H9 (cell line): ENCODE data around the gene BDP1. TPM values are rescaled to one million over a fixed set of nuclear protein-coding genes. Genes with fewer than 3 reads are reported as not detected.

Experiments
- DNase-seq: peaks from one replicate; pipeline ENCODE4 v3.0.0-alpha.2; 2017
- H2AFZ ChIP-seq: one replicate; pipeline ENCODE4 v1.6.1; 2013; ENCODE audit warnings: mild to moderate bottlenecking, low read length, control low read depth, moderate library complexity
- H2AK5ac ChIP-seq: 2 replicates; pipeline ENCODE4 v1.6.1; 2013; ENCODE audit warnings: low read length, control low read depth, mixed read lengths; ENCODE audit not compliant: insufficient read length
- H2BK120ac ChIP-seq: one replicate; pipeline ENCODE4 v1.6.1; 2013; ENCODE audit warnings: low read depth, mild to moderate bottlenecking, low read length, control low read depth, inconsistent platforms; ENCODE audit not compliant: poor library complexity, severe bottlenecking
- H2BK12ac ChIP-seq: 2 replicates; pipeline ENCODE4 v1.6.1; 2013; ENCODE audit warnings: low read length, control low read depth, mixed read lengths, low read depth; ENCODE audit not compliant: insufficient read length
- H2BK15ac ChIP-seq: 2 replicates; pipeline ENCODE4 v1.6.1; 2013; ENCODE audit warnings: low read depth, low read length, control low read depth
- H2BK20ac ChIP-seq: one replicate; pipeline ENCODE4 v1.6.1; 2013; ENCODE audit warnings: low read depth, mild to moderate bottlenecking, low read length, control low read depth, inconsistent platforms; ENCODE audit not compliant: poor library complexity, severe bottlenecking
- H2BK5ac ChIP-seq: 2 replicates; pipeline ENCODE4 v1.6.1; 2013; ENCODE audit warnings: low read length, control low read depth, mixed read lengths; ENCODE audit not compliant: insufficient read length
- H3K14ac ChIP-seq: 2 replicates; pipeline ENCODE4 v1.6.1; 2013; ENCODE audit warnings: low read length, control low read depth; ENCODE audit not compliant: insufficient read depth
- H3K18ac ChIP-seq: 2 replicates; pipeline ENCODE4 v1.6.1; 2013; ENCODE audit warnings: low read depth, mild to moderate bottlenecking, mixed read lengths, low read length, control low read depth; ENCODE audit not compliant: insufficient read length
- H3K23ac ChIP-seq: 2 replicates; pipeline ENCODE4 v1.6.1; 2013; ENCODE audit warnings: low read length, control low read depth, mixed read lengths, low read depth; ENCODE audit not compliant: insufficient read length
- H3K23me2 ChIP-seq: 2 replicates; pipeline ENCODE4 v1.6.1; 2013; ENCODE audit warnings: low read depth, mild to moderate bottlenecking, mixed read lengths, low read length, control low read depth; ENCODE audit not compliant: insufficient read length, poor library complexity, severe bottlenecking
- H3K27ac ChIP-seq: 2 replicates; pipeline ENCODE4 v1.5.1; 2013; ENCODE audit warnings: low read length, control low read depth, mixed read lengths, low read depth; ENCODE audit not compliant: insufficient read length
- H3K27me3 ChIP-seq: 2 replicates; pipeline ENCODE4 v1.6.1; 2013; ENCODE audit warnings: low read length, control low read depth, inconsistent platforms; ENCODE audit not compliant: insufficient read depth
- H3K4ac ChIP-seq: 2 replicates; pipeline ENCODE4 v1.6.1; 2013; ENCODE audit warnings: low read depth, mild to moderate bottlenecking, control low read depth, inconsistent platforms, low read length, moderate library complexity
- H3K4me1 ChIP-seq: 2 replicates; pipeline ENCODE4 v1.6.1; 2013; ENCODE audit warnings: low read length, control low read depth, inconsistent platforms; ENCODE audit not compliant: insufficient read depth
- H3K4me2 ChIP-seq: 2 replicates; pipeline ENCODE4 v1.6.1; 2013; ENCODE audit warnings: low read length, control low read depth, mixed read lengths; ENCODE audit not compliant: insufficient read length, insufficient read depth
- H3K56ac ChIP-seq: 2 replicates; pipeline ENCODE4 v1.6.1; 2013; ENCODE audit warnings: low read depth, mild to moderate bottlenecking, mixed read lengths, low read length, control low read depth; ENCODE audit not compliant: insufficient read length
- H3K79me1 ChIP-seq: 2 replicates; pipeline ENCODE4 v1.6.1; 2013; ENCODE audit warnings: low read depth, mild to moderate bottlenecking, moderate library complexity, low read length, control low read depth, inconsistent platforms; ENCODE audit not compliant: insufficient read depth, poor library complexity, severe bottlenecking
- H3K79me2 ChIP-seq: 2 replicates; pipeline ENCODE4 v1.6.1; 2013; ENCODE audit warnings: low read length, control low read depth, inconsistent platforms; ENCODE audit not compliant: insufficient read depth
- H3K9ac ChIP-seq: 2 replicates; pipeline ENCODE4 v1.6.1; 2013; ENCODE audit warnings: low read length, control low read depth, mixed read lengths; ENCODE audit not compliant: insufficient read length; ENCODE audit errors: extremely low read depth
- H3K9me3 ChIP-seq: one replicate; pipeline ENCODE4 v1.6.1; 2013; ENCODE audit warnings: low read depth, low read length, inconsistent platforms; ENCODE audit not compliant: control insufficient read depth
- H3T11ph ChIP-seq: one replicate; pipeline ENCODE4 v1.6.1; 2013; ENCODE audit warnings: mild to moderate bottlenecking, low read length, control low read depth, inconsistent platforms
- H4K20me1 ChIP-seq: one replicate; pipeline ENCODE4 v1.6.1; 2013; ENCODE audit not compliant: control insufficient read depth, insufficient read length, insufficient read depth
- H4K5ac ChIP-seq: 2 replicates; pipeline ENCODE4 v1.6.1; 2013; ENCODE audit warnings: low read depth, mild to moderate bottlenecking, mixed read lengths, low read length, control low read depth; ENCODE audit not compliant: insufficient read length
- H4K8ac ChIP-seq: replicated peaks from 2 replicates; pipeline ENCODE4 v1.6.1; 2013; ENCODE audit warnings: low read length, control low read depth, mixed read lengths, low read depth; ENCODE audit not compliant: insufficient read length
- H4K91ac ChIP-seq: 2 replicates; pipeline ENCODE4 v1.6.1; 2013; ENCODE audit warnings: low read depth, mild to moderate bottlenecking, moderate library complexity, mixed read lengths, low read length, control low read depth; ENCODE audit not compliant: insufficient read length
- H3K27ac Mint-ChIP-seq, 3 experiments: 2 replicates in 2 of 3; 3 replicates in 1 of 3; pipeline ENCODE4 v1.8.0; 2020 to 2021; ENCODE audit warnings: mixed read lengths in 3 of 3, mild to moderate bottlenecking in 1 of 3, moderate library complexity in 1 of 3
- H3K27me3 Mint-ChIP-seq: 2 replicates; pipeline ENCODE4 v1.8.0; 2021; ENCODE audit warnings: low read depth, mild to moderate bottlenecking, moderate library complexity, mixed read lengths
- H3K36me3 Mint-ChIP-seq, 3 experiments: 2 replicates in 2 of 3; 3 replicates in 1 of 3; pipeline ENCODE4 v1.8.0; 2020 to 2021; ENCODE audit warnings: low read depth in 3 of 3, mixed read lengths in 3 of 3; ENCODE audit not compliant: insufficient read depth in 1 of 3
- H3K4me1 Mint-ChIP-seq, 2 experiments: 2 replicates each; pipeline ENCODE4 v1.8.0; 2020; ENCODE audit warnings: mixed read lengths in 2 of 2
- H3K4me3 Mint-ChIP-seq, 2 experiments: 2 replicates in 1 of 2; 3 replicates in 1 of 2; pipeline ENCODE4 v1.8.0; 2020 to 2021; ENCODE audit warnings: mild to moderate bottlenecking in 2 of 2, mixed read lengths in 2 of 2, moderate library complexity in 1 of 2
- H3K9me3 Mint-ChIP-seq, 2 experiments: 2 replicates in 1 of 2; 3 replicates in 1 of 2; pipeline ENCODE4 v1.8.0; 2020; ENCODE audit warnings: mild to moderate bottlenecking in 2 of 2, mixed read lengths in 2 of 2, moderate library complexity in 1 of 2
- CTCF ChIP-seq: fragments of 200-600 bp; sonication (generic); conservative IDR thresholded peaks from 3 replicates; pipeline ENCODE4 v1.8.0; 2021; ENCODE audit warnings: antibody characterized with exemption, mild to moderate bottlenecking
- WGBS: extraction: QIAGEN DNeasy Blood & Tissue Kit; methylation state at CpG from one replicate; pipeline ENCODE4 v1.1.7; 2013; ENCODE audit warnings: missing lambda C conversion rate, low lambda C conversion rate, mixed read lengths; ENCODE audit not compliant: insufficient read length; ENCODE audit errors: extremely low coverage; 5-methylcytosine and 5-hydroxymethylcytosine counted together
- total RNA-seq: library from RNA; stranded (reverse); gene quantifications from 2 replicates; pipeline ENCODE4 v1.2.1, GENCODE V29; 2021

BDP1 gene
- total RNA-seq, 1 experiment from 2014 or later, result 31.5 TPM

- no peak overlapping the region for H3K4me2 ChIP-seq
- no peak for DNase-seq
- H3K23me2 ChIP-seq, result no peaks in the 10 kb centered on the region
- H3K36me3 Mint-ChIP-seq, result peaks cover 29 to 51% (median 37%) of the 10 kb centered on the region in 3 experiments
- no CpG with 5 or more reads among the region's 3 CpGs for WGBS
- H3K18ac ChIP-seq, result no peak overlapping the region
- TF ChIP-seq CTCF, result no peak
- no peak overlapping the region for H3K4ac ChIP-seq
- H3K14ac ChIP-seq, result no peak overlapping the region
- no peaks in the 10 kb centered on the region for H3K27me3 ChIP-seq
- H2BK12ac ChIP-seq, result no peak overlapping the region
- no peak overlapping the region for H2BK120ac ChIP-seq
- H2BK5ac ChIP-seq, result no peak overlapping the region
- no peak overlapping the region for H3K56ac ChIP-seq
- H2AFZ ChIP-seq, result no peak overlapping the region
- no peaks in the 10 kb centered on the region for H3K9me3 Mint-ChIP-seq
- H2BK15ac ChIP-seq, result no peak overlapping the region
- no peak overlapping the region for H3K4me3 Mint-ChIP-seq
- no peaks in the 10 kb centered on the region for H3K4me1 ChIP-seq
- no peaks in the 10 kb centered on the region for H4K20me1 ChIP-seq
- no peak overlapping the region for H3K9ac ChIP-seq
- H3K27me3 Mint-ChIP-seq, result no peaks in the 10 kb centered on the region
- H3K27ac ChIP-seq, result no peak overlapping the region
- H3K27ac Mint-ChIP-seq, result no peak overlapping the region
- H3K79me2 ChIP-seq, result no peaks in the 10 kb centered on the region
- H4K8ac ChIP-seq, result no peak overlapping the region
- no peaks in the 10 kb centered on the region for H3K79me1 ChIP-seq
- H3K23ac ChIP-seq, result no peak overlapping the region
- no peak overlapping the region for H4K91ac ChIP-seq
- H3K9me3 ChIP-seq, result no peaks in the 10 kb centered on the region
- no peak overlapping the region for H4K5ac ChIP-seq
- H2AK5ac ChIP-seq, result no peak overlapping the region
- H3T11ph ChIP-seq, result no peak overlapping the region
- H3K4me1 Mint-ChIP-seq, result no peaks in the 10 kb centered on the region
- no peak overlapping the region for H2BK20ac ChIP-seq
Observed at GRCh38 chr5:71528206-71528605, 72.8 kb downstream of the BDP1 start.
